ENCODE measurements around the gene LHX1. TPM values are rescaled to one million over a fixed set of nuclear protein-coding genes. Genes with fewer than 3 reads are reported as not detected.

LHX1 gene
- total RNA-seq, 4 donors from 2014 or later = not detected

DNA sequence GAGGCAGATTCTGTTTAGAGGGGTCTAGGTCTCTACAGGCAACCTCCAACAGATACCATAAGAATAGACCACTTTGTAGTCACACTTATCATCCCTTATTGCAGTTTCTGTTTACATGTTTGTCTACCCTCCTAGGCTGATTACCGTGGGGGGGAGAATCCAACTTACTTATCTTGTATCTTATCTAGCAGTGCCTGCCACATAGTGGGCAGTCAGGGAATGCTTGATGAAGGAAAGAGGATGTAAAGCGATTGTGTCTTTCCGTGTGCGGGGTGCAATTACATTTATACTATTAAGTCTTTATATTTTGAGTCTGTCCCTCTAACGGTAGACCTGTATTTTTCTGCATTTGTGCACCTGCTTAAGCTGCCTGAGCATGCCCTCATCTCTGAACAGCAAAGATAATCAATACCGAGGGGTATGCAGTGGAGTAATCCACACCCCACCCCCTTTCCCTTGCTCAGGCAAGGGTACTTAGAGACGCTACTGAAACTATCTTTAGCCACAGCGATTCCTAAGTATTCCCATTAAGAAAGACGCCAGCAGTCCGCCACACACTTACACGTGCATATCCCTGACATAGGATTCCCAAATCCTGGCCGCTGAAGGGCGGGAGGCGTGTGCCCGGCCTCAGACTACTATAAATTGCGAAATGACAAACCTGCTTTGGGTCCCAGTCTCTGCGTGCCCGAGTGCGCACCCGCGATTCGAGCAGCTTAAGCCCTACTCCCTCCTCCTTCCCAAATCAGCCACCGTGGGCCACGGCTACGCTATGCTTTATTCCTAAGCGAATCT, 10.8 kb downstream of the LHX1 start:
- Histone ChIP-seq H3K4me1 (peaks cover 19 to 39% (median 28%) of the 10 kb centered on the region in 4 donors), H3K27me3 (peaks cover 15 to 45% (median 39%) of the 10 kb centered on the region in 4 donors), H3K4me3 (peak overlapping the region; percentile 81 to 95 (median 89)), H3K36me3 (peaks cover 2 to 20% (median 14%) of the 10 kb centered on the region in 4 donors), H3K27ac (replicated peaks in 1 of 4) (peak overlapping the region; percentile 90 to 96 (median 94)), H3K9me3 (no peaks in the 10 kb centered on the region)
- no peak for DNase-seq (ENCODE audit: extremely low spot score)
- intact Hi-C loops (cut with DNase I) = no loop called here
- 3% methylated on average over 22 of the region's 26 CpGs for WGBS
- TF ChIP-seq EP300 (IDR thresholded peaks at IDR 0.05) = peak; percentile 38
- TF ChIP-seq, protein P1, sequence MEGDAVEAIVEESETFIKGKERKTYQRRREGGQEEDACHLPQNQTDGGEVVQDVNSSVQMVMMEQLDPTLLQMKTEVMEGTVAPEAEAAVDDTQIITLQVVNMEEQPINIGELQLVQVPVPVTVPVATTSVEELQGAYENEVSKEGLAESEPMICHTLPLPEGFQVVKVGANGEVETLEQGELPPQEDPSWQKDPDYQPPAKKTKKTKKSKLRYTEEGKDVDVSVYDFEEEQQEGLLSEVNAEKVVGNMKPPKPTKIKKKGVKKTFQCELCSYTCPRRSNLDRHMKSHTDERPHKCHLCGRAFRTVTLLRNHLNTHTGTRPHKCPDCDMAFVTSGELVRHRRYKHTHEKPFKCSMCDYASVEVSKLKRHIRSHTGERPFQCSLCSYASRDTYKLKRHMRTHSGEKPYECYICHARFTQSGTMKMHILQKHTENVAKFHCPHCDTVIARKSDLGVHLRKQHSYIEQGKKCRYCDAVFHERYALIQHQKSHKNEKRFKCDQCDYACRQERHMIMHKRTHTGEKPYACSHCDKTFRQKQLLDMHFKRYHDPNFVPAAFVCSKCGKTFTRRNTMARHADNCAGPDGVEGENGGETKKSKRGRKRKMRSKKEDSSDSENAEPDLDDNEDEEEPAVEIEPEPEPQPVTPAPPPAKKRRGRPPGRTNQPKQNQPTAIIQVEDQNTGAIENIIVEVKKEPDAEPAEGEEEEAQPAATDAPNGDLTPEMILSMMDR (IDR thresholded peaks at IDR 0.05) = no peak

DNA sequence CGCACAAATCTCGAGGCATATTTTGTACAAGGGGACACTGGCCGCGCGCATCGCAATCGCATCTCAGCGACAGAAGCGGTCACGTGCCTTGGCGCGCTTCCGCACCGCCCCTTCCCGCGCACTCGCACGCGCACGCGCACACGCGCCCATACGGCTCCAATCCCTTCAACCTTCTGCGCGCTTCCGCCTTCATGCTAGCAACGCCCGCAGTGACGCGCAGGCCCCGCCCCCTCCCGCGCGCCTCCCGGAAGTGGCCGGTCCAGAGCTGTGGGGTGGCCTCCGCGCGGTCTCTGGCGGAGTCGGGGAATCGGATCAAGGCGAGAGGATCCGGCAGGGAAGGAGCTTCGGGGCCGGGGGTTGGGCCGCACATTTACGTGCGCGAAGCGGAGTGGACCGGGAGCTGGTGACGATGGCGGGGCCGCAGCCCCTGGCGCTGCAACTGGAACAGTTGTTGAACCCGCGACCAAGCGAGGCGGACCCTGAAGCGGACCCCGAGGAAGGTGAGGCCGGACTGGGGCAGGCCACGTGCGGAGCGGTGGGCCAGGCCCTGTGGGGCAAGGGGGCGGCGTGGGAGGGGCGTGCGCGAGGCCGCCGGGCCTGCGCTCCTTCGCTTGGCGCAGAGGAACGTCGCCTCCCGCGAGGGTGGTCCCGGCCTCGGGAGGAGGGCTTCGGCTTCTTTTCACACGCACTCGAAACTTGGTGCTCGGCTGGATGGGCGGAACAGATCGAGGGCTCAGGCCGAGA, 11.6 kb downstream of the LHX1 start, which contains the start of gene AATF:
Gene AATF (plus strand): TSS at position 238 of the 744 bp plus-strand sequence. CDS start 172 bp downstream, at position 410.
- H3K4me1 ChIP-seq = peaks cover 19 to 36% (median 27%) of the 10 kb centered on the region in 4 donors
- WGBS = 2% methylated on average over 18 of the region's 90 CpGs
- H3K27ac ChIP-seq (replicated peaks in 1 of 4) = peak within 1 kb of the TSS; percentile 90 to 96 (median 94)
- H3K27me3 ChIP-seq = peaks cover 13 to 38% (median 31%) of the 10 kb centered on the region in 4 donors
- H3K36me3 ChIP-seq = peaks cover 10 to 28% (median 21%) of the 10 kb centered on the region in 4 donors
- H3K4me3 ChIP-seq = peak within 1 kb of the TSS; percentile 81 to 95 (median 89)
- H3K9me3 ChIP-seq = no peaks in the 10 kb centered on the region
- peak; percentile 94 to 98 for TF ChIP-seq POLR2AphosphoS5 (IDR thresholded peaks at IDR 0.05)
- TF ChIP-seq EP300 (IDR thresholded peaks at IDR 0.05) = no peak
- peak; percentile 71 for TF ChIP-seq POLR2A (IDR thresholded peaks at IDR 0.05; ENCODE audit: low read depth)
- intact Hi-C loops (cut with DNase I) = no loop called here
- peak; percentile 99 for DNase-seq (ENCODE audit: extremely low spot score)

DNA sequence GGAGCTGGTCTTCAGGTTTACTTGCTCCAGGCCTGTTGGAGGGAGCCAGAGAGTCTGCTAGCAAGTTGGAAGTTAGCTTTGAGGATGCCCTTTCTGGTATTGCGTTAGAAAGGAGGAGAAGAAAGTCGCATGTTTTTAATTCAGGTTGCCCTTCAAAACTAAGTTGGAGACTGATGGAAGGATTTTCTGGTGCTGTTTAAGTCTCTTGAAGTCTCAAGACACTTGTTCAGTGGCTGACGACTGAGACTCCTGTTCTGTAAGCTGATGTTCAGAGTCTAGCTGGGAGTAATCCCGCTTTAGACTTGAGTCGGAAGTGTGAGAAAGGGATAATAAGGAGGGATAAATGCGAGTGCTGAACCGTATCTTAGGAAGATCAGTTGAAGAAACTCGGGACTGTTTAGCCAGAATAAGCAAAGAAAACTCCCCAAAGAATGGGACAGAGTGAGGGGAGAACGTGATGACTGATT, 12.2 kb downstream of the LHX1 start:
- Histone ChIP-seq H3K4me1 (peaks cover 19 to 36% (median 27%) of the 10 kb centered on the region in 4 donors), H3K36me3 (peaks cover 16 to 34% (median 27%) of the 10 kb centered on the region in 4 donors), H3K4me3 (peak overlapping the region; percentile 81 to 95 (median 89)), H3K27me3 (peaks cover 13 to 32% (median 26%) of the 10 kb centered on the region in 4 donors), H3K27ac (replicated peaks in 1 of 4) (peak overlapping the region; percentile 90 to 96 (median 94)), H3K9me3 (no peaks in the 10 kb centered on the region)
- intact Hi-C loops (cut with DNase I) = no loop called here
- no peak for DNase-seq (ENCODE audit: extremely low spot score)
- TF ChIP-seq EP300 (IDR thresholded peaks at IDR 0.05) (no peak), POLR2AphosphoS5 (IDR thresholded peaks at IDR 0.05) (no peak), POLR2A (IDR thresholded peaks at IDR 0.05; ENCODE audit: low read depth) (no peak)
- TF ChIP-seq, protein P1 (IDR thresholded peaks at IDR 0.05) = no peak
- WGBS = 8% methylated on average over 9 of the region's 9 CpGs

DNA sequence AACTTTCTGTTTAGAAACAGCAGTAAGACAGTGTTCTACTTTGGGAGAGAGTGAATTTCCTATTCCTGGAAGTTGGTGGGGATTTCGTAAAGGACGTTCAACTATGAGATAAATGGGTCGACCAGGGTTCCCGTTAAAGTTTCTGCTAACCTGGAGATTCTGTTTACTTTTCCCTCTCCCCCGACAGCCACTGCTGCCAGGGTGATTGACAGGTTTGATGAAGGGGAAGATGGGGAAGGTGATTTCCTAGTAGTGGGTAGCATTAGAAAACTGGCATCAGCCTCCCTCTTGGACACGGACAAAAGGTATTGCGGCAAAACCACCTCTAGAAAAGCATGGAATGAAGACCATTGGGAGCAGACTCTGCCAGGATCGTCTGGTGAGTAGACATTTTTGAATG, 12.8 kb downstream of the LHX1 start:
- WGBS = 61% methylated on average over 8 of the region's 8 CpGs
- Histone ChIP-seq H3K36me3 (peaks cover 21 to 39% (median 32%) of the 10 kb centered on the region in 4 donors), H3K27ac (replicated peaks in 1 of 4) (peak overlapping the region in 2 of 4 donors; percentile 90 to 95), H3K9me3 (no peaks in the 10 kb centered on the region), H3K4me3 (peak overlapping the region; percentile 81 to 95 (median 89)), H3K4me1 (peaks cover 19 to 36% (median 27%) of the 10 kb centered on the region in 4 donors), H3K27me3 (peaks cover 13 to 26% (median 21%) of the 10 kb centered on the region in 4 donors)
- no peak for DNase-seq (ENCODE audit: extremely low spot score)
- TF ChIP-seq POLR2AphosphoS5 (IDR thresholded peaks at IDR 0.05) = no peak
- TF ChIP-seq EP300 (IDR thresholded peaks at IDR 0.05) = no peak
- TF ChIP-seq, protein P1 (IDR thresholded peaks at IDR 0.05) = no peak
- no peak for TF ChIP-seq POLR2A (IDR thresholded peaks at IDR 0.05; ENCODE audit: low read depth)
- intact Hi-C loops (cut with DNase I) = no loop called here
